ENCODE data around the gene CLRN1.
"Not testable (repeated sequence)": the region's sequence is repeated elsewhere in the genome, so short reads cannot be mapped to it uniquely, and the experiment has no call there.

Gene CLRN1

DNA sequence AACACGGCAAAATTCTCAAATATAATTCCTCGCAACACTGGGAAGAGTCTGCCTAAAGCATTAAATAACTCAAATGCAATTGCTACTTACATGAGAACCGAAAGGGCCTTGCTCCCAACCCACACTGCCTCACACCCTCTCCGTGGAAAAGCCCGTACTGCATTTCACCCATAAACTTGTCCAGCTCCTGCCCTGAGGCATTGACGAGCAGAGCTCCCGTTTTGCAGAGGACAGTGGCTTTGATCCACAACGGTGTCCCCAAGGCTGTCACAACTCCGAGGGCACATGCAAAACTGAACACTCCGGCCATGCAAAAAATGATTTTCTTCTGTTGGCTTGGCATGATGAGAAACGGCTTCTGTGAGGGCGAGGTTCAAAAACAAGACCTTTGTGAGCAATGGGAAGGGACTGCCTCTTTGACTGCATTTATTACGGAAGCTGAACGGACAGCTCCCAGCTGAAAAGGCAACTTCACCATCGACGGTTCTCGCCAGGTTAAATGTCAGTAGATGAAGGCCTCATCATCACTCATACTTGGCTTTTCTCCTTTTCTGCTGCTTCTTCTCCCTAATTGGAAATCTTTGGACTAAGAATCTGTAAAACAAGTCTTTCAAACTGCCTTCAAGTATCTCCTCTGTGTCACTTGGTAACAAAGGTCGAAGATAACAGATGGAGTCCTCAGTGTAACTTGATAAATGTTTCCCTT, at the start of gene CLRN1:
Gene CLRN1 (minus strand): TSS at position 362 of the 706 bp plus-strand sequence. CDS start 19 bp downstream, at position 343.
- DNase-seq (ENCODE audit: low spot score) = no peak

GRCh38 chr3:151016478-151016795, 43.9 kb upstream of the CLRN1 start:
- DNase-seq (ENCODE audit: low spot score) = no peak

DNA sequence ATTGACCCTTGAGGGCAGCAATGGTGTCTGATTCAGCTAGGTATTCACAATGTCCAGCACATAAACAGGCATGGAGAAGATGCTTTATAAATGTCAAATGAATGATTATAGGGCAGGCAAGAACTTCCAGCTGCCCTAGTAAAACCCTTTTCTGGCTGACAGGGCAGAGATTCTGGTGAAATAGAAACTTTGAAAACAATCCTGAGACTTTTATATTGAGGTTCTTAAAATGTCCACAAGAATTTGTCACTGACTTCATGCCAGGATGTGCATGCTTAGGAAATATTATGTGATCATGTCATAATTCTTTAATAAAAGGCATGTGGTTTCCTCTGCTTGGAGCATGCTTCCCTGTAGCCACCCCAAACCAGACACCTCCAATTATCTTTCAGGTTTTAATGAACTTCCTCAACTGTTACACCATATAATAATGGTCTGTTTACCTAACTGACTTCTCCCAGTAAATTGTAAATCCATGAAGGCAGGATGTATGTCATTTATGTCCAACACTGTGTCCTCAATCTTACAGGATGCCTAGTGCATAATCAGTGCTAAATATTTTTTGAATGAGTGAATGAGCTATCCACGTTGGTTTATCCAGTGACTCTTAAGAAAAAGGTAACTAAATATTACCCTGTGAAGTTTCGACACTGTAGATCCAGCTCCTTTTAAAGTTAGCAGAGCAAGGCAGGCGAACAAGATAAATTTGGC, 43.4 kb upstream of the CLRN1 start:
- no peak for DNase-seq (ENCODE audit: low spot score)

DNA sequence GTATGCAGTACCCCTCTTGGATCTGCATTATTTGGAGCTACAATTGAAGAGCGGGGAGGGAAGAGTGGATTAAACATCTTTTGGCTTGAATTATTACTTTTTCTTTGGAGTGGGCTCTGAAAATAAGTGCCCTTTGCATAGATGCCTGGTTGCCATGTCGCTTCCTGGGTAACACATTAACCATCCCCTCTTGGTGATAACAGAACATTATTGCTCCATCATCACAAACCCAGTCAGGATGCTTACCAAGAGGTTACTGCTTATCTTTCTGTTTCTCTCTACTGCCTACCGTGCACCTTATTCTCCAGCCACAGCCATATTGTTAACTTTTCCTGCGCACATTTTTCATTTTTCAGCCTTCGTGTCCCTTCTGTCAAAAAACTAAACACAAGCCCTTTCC, 42.7 kb upstream of the CLRN1 start:
- no peak for DNase-seq (ENCODE audit: low spot score)

DNA sequence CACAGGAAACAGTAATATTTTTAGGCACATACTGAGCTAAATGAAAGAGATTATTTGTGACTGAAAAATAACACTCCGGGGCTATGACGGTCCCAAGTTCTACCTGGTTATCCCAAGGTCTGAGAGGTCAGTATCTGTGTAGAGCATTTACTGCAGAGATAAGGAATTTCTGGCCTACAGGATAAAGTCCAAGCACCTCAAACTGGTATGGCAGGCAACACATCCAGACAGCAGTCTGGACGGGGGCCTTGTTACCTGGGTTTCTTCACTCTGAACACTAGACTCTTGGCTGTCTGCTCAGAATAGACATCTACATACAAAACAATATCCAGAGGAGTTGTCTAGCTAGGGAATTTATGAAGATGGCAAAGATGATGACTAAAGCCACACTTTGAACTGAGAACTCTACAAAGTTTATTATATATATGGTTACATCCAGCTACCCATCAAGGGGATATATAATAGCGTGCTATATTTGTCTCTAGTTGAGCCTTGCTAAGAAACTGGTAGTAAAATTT, 42.0 kb upstream of the CLRN1 start:
- no peak for DNase-seq (ENCODE audit: low spot score)

GRCh38 chr3:151012753-151013152, 40.2 kb upstream of the CLRN1 start:
- no peak for DNase-seq (ENCODE audit: low spot score)

DNA sequence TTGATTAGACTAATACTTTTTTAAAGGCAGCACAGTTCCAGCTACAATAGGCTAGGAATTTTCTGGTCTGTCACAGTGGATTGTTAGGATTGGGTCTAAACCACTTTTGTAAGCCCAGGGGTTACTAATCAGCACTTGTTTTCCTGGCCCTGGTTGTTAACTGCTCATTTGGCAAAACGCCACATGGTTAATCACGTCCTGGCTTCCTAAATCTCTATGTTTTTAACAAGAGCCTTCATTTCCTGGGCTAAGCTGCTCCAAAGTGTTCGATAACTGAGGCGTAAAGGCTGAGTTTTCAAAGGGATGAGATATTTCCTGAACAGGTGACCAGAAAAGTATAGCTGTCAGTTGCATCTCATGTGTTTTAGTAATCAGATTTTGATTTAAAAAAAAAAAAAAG, 38.9 kb upstream of the CLRN1 start:
- no peak for DNase-seq (ENCODE audit: low spot score)

GRCh38 chr3:151009981-151010380, 37.5 kb upstream of the CLRN1 start:
- DNase-seq (ENCODE audit: low spot score) = no peak

DNA sequence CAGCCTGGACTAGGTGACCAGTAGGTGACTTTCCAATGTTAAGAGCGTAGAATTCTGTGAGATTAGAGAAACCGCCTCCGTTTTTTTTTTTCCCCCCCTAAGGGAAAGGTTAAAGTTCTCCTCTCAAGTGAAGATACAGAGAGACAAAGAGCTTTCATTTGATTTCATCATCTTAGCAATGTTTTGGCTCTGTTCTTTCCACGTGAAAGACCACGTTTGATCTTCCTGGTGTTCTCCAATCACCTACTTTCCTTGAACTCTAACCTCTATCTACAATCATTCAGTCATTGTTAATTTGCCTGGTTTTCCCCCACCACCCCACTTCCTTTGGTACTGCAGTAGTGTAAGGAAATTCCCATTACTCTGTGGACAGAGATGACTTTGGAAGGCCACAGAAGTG, 36.9 kb upstream of the CLRN1 start:
- no peak for DNase-seq (ENCODE audit: low spot score)

DNA sequence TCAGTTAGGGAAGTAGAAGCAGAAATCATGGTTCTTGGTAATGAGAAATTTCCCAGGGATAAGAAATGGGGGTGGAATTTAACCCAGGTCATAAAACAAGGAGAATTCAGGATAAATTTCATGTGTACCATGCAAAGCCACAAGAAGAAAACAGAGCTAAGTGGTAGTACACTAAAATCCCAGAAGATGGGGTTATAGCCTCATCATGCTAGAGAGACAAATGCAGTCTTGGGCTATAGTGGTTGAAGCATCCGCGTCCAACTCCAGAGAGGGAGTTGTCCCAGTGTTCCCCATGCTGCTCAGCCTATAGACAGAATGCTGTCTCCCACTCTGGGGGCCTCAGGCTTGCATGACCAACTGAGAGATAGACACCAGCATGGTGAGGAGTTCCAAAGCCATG, 36.2 kb upstream of the CLRN1 start:
- no peak for DNase-seq (ENCODE audit: low spot score)

DNA sequence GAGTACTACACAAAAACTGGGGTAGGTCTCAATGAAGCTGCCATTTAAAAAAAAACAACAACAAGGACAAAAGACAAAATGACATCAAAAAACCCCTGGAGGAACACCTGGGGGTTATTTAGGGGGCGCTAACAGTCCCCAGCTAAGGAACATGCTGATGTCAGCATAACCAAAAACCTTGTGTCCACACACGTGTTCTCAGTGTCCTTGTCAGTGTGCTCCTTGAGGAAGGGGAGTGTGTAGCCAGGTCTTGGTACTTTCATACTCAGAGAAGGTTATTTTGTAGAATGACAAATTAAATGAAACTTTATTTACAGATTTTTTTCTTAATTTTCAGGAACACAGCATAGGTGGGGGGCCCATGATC, 31.2 kb upstream of the CLRN1 start:
- no peak for DNase-seq (ENCODE audit: low spot score)

GRCh38 chr3:151003029-151003767, 30.7 kb upstream of the CLRN1 start:
- DNase-seq (ENCODE audit: low spot score) = no peak

- no peak for DNase-seq (ENCODE audit: low spot score)
Measured at GRCh38 chr3:151002003-151002981, 29.8 kb upstream of the CLRN1 start.

DNA sequence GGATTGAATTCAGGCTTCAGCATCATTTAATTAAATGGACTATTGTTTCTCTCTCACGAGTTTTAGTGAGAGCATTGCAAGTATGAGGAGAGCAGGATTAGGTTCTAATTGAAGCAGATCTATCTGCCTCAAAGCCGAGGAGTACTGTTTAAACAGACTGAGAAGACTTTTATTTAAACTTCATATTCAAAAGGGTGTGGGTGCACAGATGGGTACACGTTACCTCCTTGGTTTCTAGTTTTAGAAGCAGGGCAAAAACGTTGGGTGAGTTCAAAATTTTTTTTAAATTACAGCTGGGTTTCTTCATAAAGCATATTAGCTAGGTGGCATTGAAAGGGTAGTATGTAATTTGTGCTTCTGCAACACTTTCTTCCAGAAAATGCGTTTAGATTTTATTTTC, 26.5 kb upstream of the CLRN1 start:
- no peak for DNase-seq (ENCODE audit: low spot score)

- DNase-seq (ENCODE audit: low spot score) = no peak
Measured at GRCh38 chr3:150996731-150997130, 24.2 kb upstream of the CLRN1 start.

GRCh38 chr3:150995510-150995909, 23.0 kb upstream of the CLRN1 start:
- DNase-seq (ENCODE audit: low spot score) = no peak

DNA sequence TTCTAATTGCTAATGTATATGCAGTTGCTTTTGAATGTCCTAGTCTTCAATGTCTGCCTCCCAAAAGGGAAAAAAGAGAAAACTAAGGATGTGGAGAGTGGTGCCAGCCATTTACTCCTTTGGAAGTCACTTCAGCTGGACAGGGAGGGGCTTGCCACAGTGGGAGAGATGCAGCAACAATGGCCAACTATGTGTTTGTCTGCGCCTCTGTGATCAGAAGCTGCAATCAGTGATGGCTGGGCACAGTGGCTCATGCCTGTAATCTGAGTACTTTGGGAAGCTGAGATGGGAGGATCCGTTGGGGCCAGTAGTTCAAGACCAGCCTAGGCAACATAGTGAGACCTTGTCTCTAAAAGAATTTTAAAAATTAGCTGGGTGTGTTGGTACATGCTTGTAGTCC, 16.7 kb upstream of the CLRN1 start:
- DNase-seq (ENCODE audit: low spot score) = no peak

DNA sequence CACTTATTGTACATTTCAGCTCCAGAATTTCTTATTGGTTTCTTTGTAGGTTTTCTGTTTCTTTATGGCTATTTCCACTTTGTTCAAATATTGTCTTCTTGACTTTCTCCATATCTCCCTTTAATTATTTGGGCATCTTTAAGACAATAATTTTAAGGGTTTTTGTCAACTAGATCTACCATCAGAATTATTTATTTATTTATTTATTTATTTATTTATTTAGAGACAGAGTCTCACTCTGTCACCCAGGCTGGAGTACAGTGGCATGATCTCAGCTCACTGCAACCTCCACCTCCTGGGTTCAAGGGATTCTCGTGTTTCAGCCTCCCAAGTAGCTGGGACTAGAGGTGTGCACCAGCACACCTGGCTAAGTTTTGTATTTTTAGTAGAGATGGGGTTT, 15.9 kb upstream of the CLRN1 start:
- DNase-seq (ENCODE audit: low spot score) = not testable (repeated sequence)

GRCh38 chr3:150985711-150986110, 13.2 kb upstream of the CLRN1 start:
- no peak for DNase-seq (ENCODE audit: low spot score)

DNA sequence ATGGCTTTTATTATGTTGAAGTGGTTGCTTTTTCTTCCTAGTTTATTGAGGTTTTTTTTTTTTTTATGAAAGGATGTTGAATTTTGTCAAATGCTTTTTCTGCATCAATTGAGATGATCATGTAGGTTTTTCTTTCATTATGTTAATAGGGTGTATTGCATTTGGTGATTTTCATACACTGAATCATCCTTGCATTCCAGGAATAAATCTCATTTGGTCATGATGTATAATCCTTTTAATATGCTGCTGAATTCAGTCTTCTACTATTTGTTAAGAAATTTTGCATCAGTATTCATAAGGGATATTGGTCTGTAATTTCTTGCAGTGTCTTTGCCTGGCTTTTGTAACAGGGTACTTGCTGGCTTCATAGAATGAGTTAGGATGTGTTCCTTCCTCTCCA, 11.5 kb upstream of the CLRN1 start:
- no peak for DNase-seq (ENCODE audit: low spot score)

GRCh38 chr3:150978566-150979148, 6.1 kb upstream of the CLRN1 start:
- DNase-seq (ENCODE audit: low spot score) = no peak

DNA sequence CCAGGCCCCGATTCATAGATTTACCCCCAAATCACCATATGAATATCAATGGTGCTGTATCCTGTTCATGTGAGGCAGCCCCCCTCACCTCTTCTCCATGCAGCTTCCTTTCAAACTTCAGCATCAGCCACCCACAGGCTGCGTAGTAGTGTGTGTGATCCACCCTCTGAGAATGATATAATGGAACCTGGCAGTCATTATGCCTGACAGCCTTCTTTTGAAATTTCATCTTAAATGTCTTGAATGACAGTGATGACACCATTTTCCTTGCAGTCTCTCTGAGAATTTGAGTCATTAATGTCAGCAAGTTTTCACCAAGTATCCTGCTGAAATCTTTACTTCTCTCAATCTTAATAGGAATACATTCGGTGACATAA, 3.5 kb upstream of the CLRN1 start:
- DNase-seq (ENCODE audit: low spot score) = no peak

Measured in CD4-positive, alpha-beta T cell treated with Interleukin-2 at 100 ng/mL for 4 hours (primary cell).